ENCODE data around the gene RARB. TPM values are rescaled to one million over a fixed set of nuclear protein-coding genes. Genes with fewer than 3 reads are reported as not detected.

Gene RARB
- total RNA-seq, 1 donor from 2014 or later = 0.26 TPM

GRCh38 chr3:25476639-25477038, 48.6 kb downstream of the RARB start:
- no peak for FAIRE-seq
- no peak for DNase-seq (ENCODE audit: low read depth)
- Histone ChIP-seq H3K27me3 (ENCODE audit: control insufficient read depth, insufficient read depth, low read length) (peaks cover 1% of the 10 kb centered on the region), H3K4me3 (ENCODE audit: low read depth, low read length) (no peak overlapping the region), H3K36me3 (ENCODE audit: control insufficient read depth, insufficient read depth, low read length) (no peaks in the 10 kb centered on the region)
- TF ChIP-seq, protein P1, sequence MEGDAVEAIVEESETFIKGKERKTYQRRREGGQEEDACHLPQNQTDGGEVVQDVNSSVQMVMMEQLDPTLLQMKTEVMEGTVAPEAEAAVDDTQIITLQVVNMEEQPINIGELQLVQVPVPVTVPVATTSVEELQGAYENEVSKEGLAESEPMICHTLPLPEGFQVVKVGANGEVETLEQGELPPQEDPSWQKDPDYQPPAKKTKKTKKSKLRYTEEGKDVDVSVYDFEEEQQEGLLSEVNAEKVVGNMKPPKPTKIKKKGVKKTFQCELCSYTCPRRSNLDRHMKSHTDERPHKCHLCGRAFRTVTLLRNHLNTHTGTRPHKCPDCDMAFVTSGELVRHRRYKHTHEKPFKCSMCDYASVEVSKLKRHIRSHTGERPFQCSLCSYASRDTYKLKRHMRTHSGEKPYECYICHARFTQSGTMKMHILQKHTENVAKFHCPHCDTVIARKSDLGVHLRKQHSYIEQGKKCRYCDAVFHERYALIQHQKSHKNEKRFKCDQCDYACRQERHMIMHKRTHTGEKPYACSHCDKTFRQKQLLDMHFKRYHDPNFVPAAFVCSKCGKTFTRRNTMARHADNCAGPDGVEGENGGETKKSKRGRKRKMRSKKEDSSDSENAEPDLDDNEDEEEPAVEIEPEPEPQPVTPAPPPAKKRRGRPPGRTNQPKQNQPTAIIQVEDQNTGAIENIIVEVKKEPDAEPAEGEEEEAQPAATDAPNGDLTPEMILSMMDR (IDR thresholded peaks at IDR 0.05; ENCODE audit: insufficient read depth, low read length, severe bottlenecking) = no peak

DNA sequence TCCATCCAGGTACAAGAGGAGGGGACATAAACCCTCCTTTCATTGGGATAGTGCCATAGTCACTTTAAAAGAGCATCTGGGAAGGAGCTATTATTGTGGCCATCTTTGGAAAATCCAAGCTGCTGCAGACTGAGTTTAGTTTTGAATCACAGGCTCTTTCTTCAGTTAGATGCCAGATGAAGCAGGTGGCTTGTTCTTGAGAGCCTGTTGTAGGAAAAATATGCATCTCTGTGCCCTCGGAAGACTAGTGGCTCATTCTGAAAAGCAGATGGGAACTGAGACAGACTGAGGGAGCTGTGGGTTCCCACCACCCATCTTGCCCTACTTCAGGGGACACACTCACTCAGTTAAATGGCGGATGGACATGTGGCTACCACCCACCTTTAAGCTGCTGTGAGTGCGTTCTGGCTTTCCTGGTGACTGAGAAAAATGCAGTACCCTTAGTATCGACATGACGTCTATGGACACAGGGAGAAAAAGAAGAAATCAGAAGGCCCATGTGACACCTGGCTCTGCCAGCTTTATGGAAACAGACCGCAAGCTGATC, 50.2 kb downstream of the RARB start:
- no peak for FAIRE-seq
- no peak overlapping the region for H3K4me3 ChIP-seq (ENCODE audit: low read depth, low read length)
- H3K27me3 ChIP-seq (ENCODE audit: control insufficient read depth, insufficient read depth, low read length) = peaks cover 1% of the 10 kb centered on the region
- DNase-seq (ENCODE audit: low read depth) = no peak
- H3K36me3 ChIP-seq (ENCODE audit: control insufficient read depth, insufficient read depth, low read length) = no peaks in the 10 kb centered on the region
- TF ChIP-seq, protein P1 (IDR thresholded peaks at IDR 0.05; ENCODE audit: insufficient read depth, low read length, severe bottlenecking) = no peak

DNA sequence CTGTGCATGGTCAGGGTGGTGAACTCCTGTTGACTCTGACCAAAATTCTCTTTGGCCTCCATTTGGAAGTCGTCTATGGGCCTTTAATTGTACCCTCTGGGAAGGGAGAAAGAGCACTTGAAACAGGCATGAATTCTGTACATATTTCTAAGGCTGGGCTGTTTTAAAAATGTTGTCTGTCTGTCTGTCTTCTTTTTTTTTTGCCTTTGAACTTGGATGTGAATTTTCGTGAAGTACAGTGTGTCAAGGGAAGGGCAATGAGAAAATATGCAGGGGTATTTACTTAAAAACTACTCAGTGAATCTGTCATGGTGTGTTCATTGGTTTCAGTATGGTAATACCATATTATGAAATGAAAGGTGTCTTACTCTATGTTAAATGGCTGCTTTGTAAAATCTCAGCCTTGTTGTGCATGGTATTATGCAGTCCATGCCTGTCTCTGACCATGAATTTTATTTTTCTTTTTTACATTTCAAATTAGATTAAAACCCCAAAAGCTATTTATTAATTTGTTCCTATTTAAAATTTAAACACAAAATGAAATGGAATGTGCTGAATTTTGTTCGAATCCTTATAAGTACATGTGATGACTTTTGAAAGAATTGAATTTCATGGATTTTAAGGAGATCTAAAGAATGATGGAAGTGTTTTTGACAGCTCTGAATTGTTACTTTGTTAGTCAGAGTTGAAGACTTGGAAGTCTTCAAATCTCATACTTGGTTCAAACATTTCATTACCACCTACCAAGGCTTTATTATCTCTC, 51.1 kb downstream of the RARB start:
- peaks cover 1% of the 10 kb centered on the region for H3K27me3 ChIP-seq (ENCODE audit: control insufficient read depth, insufficient read depth, low read length)
- TF ChIP-seq, protein P1 (IDR thresholded peaks at IDR 0.05; ENCODE audit: insufficient read depth, low read length, severe bottlenecking) = no peak
- FAIRE-seq (no peak), DNase-seq (ENCODE audit: low read depth) (no peak)
- H3K4me3 ChIP-seq (ENCODE audit: low read depth, low read length) = no peak overlapping the region
- H3K36me3 ChIP-seq (ENCODE audit: control insufficient read depth, insufficient read depth, low read length) = no peaks in the 10 kb centered on the region

DNA sequence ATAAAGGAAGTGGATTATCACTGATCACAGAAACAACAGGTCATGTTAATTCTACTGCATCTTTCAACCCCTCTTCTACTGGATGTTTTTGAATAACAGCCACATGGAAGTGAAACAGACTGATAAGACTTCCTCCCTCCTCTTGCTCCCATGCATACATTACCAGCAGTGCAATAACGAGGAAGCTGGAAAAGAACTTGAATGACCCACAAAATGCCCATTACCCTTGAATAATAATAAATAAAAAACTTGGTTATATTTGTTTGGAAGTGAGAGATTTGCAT, 51.6 kb downstream of the RARB start:
- TF ChIP-seq, protein P1 (IDR thresholded peaks at IDR 0.05; ENCODE audit: insufficient read depth, low read length, severe bottlenecking) = no peak
- Histone ChIP-seq H3K27me3 (ENCODE audit: control insufficient read depth, insufficient read depth, low read length) (peaks cover 1% of the 10 kb centered on the region), H3K36me3 (ENCODE audit: control insufficient read depth, insufficient read depth, low read length) (no peaks in the 10 kb centered on the region), H3K4me3 (ENCODE audit: low read depth, low read length) (no peak overlapping the region)
- FAIRE-seq (no peak), DNase-seq (ENCODE audit: low read depth) (no peak)

DNA sequence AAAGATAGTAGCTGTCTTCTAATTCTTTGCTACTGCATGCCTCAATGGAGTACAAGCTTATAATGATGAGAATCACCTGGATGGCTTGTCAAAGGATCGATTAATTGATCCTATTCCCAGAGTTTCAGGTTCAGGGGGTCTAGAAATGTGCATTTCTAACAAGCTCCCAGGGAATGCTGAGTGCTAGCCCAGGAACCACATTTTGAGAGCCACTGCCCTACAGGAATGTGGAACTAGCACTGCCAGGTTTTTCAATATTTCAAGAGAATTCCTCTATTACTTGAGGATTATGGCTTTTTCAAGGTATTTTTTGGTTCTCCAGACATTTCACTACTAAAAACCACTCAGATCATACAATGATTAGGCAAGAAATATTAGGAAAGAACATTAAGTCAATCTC, 52.7 kb downstream of the RARB start:
- DNase-seq (ENCODE audit: low read depth) (no peak), FAIRE-seq (no peak)
- Histone ChIP-seq H3K27me3 (ENCODE audit: control insufficient read depth, insufficient read depth, low read length) (peaks cover 1% of the 10 kb centered on the region), H3K36me3 (ENCODE audit: control insufficient read depth, insufficient read depth, low read length) (no peaks in the 10 kb centered on the region), H3K4me3 (ENCODE audit: low read depth, low read length) (no peak overlapping the region)
- TF ChIP-seq, protein P1 (IDR thresholded peaks at IDR 0.05; ENCODE audit: insufficient read depth, low read length, severe bottlenecking) = no peak

DNA sequence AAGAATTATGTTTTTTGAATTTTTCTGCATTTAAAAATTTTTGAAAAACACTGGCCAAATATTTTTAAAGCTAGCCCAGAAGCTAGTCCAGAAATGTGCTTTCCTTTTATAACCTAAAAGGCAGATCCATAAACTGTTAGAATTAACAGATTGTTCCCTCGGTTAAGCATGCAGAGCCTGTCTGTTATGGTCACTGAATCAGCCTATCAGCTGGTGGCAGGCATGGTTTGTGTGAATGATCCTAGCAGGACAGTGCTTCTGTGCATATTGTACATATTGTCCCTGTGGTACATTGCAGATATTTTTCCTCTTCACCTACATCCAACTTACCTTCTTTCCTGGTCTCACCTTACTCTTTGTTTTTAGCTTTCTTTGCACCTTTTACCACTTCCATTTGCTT, 53.3 kb downstream of the RARB start:
- TF ChIP-seq, protein P1 (IDR thresholded peaks at IDR 0.05; ENCODE audit: insufficient read depth, low read length, severe bottlenecking) = no peak
- peaks cover 1% of the 10 kb centered on the region for H3K27me3 ChIP-seq (ENCODE audit: control insufficient read depth, insufficient read depth, low read length)
- no peak overlapping the region for H3K4me3 ChIP-seq (ENCODE audit: low read depth, low read length)
- FAIRE-seq (no peak), DNase-seq (ENCODE audit: low read depth) (no peak)
- H3K36me3 ChIP-seq (ENCODE audit: control insufficient read depth, insufficient read depth, low read length) = no peaks in the 10 kb centered on the region
